Skin of body (tissue), 2 donors: ENCODE measurements around the gene ZBTB20. TPM values are rescaled to one million over a fixed set of nuclear protein-coding genes. Genes with fewer than 3 reads are reported as not detected.

ENCODE experiments used
- DNase-seq: peaks from one replicate; lab custom pipeline; 2025; lab: John Stamatoyannopoulos, UW
- total RNA-seq: library from RNA; depleted of rRNA; stranded (reverse); fragments of >200 nt; gene quantifications from one replicate; pipeline ENCODE4 v1.2.3, GENCODE V29; 2014

The ZBTB20 gene
- total RNA-seq, 1 donor from 2014 or later: 45.8 TPM

DNA sequence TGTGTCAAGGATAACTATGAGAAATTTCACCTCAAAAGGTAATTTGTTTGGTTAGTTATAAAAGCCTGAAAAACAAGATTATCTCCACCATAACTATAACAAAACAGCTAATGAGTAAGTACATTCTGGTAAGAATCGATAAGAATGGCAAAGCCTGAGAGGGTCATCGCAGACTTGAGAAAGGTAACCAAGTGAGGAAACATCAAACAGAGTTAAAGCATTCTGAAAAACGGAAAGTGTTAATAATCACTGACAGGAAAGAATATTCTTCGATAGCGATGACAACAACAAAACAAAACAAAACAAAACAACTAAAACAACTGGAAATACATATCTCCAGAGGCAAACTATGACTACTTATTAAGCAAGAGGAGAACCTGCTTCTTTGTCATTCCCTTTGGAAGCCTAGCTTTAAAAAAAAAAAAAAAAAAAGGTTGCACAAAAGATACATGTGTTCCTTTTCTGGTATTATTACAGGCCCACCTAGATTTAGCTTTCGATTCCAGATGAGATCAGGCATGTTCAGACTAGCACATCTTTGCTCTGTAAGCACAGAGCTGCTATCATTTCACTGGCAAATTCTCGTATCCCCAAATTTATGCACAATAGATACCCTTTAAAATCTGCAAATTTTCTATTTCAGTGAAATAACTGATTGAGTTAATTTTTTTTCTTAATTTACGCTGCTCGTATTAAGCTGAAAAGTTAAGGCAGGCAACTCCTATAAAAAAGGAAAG lies 697.6 kb downstream of the ZBTB20 start:
- no peak for DNase-seq

GRCh38 chr3:114447950-114448479 lies 699.1 kb downstream of the ZBTB20 start:
- no peak for DNase-seq

DNA sequence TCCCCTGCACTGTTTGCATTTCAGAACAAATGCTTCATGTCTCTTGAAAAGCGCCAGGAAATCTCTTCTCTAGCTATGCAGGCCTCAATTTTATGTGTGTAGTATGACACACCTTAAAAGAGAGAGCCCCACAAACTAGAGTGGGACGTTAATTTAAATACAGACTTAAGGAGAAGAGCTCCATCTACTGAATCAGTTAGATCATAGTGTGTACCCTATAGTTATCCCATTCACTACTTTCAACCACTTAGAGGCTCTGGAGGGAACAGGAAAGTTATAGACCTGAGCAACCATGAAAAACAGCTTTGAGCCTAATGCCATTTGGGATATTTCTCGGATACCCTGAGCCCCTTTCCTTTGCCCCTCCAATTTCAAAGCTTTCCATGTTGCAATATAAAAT lies 699.5 kb downstream of the ZBTB20 start:
- no peak for DNase-seq

DNA sequence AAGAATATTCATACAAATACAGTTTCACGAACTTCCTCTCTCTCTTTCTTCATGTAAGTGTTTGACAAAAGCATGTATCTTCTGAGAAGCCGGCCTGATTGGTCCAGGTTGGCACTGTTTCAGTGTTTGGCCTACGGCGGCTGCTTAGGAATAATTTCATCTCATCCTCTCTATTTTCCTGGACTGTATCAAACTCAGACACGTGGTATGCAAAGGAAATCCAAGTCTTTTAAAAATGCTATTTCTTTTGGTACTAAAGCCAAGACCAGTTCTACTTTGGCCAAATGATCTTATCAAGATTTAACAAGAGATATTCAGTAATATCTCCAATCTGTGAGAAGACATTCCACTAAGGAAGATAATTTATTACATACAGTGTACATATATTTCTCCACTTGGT lies 700.5 kb downstream of the ZBTB20 start:
- no peak for DNase-seq

GRCh38 chr3:114445233-114445632 lies 701.9 kb downstream of the ZBTB20 start:
- no peak for DNase-seq

- no peak for DNase-seq
These were observed 702.9 kb downstream of the ZBTB20 start for GRCh38 chr3:114444216-114444615.

GRCh38 chr3:114442246-114442645 lies 704.8 kb downstream of the ZBTB20 start:
- no peak for DNase-seq

DNA sequence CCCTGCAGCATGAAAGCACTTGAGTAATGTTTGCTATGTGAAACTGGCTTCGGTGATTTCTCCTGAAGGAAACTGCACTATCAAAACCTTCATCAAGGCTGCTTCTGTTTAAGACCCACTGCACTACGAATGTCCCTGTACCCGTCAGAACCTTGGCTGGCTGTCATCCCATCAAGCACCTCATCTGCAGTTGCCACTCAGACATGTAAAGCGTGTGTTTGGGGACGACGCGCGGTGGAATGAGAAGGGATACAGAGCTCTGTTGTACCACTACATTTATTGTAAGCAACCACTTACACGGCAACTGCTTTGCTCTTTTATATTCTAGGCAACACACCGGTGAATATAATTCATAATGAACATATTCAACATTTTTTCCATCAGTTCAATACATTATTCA lies 705.7 kb downstream of the ZBTB20 start:
- DNase-seq: no peak

DNA sequence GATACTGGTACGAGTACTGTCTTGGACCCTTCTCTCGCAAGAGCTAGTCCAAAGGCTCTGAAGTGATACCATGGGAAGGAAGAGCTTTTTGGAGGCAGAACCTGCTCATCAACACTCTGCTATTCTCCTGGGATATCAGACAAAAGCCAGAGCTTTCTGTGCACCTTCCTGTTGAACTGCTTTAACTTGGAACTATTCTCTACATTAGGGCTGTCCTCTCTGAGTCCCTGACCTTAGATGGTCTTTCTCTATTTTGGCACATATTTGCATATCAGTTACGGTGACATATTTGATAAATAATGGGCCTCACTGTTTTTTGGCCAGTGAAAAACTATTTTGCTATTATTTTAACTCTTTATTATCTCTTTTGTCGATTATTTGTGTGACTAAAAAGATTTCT lies 706.4 kb downstream of the ZBTB20 start:
- DNase-seq: no peak

- DNase-seq: no peak
These were observed 707.8 kb downstream of the ZBTB20 start for GRCh38 chr3:114439284-114439683.

- no peak for DNase-seq
These were observed 709.2 kb downstream of the ZBTB20 start for GRCh38 chr3:114437897-114438296.

DNA sequence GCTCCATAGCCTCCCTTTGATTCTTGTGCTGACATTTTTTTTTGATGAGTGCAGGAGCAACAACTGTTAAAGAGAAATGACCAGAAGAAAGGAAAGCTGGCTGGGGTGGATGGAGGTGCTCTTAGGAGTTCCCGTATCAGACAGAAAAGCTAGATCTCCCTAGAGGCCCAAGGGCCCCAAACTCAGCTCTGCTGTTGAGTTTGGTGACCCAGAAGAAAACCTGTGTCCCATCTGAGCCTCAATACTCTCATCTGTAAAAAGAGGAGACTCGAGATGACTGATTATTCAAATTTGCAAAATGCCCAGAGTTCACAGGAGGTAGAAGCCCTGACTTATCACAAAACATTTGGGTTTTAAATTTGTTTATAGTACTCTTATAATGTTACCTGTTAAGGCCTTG lies 710.9 kb downstream of the ZBTB20 start:
- no peak for DNase-seq

DNA sequence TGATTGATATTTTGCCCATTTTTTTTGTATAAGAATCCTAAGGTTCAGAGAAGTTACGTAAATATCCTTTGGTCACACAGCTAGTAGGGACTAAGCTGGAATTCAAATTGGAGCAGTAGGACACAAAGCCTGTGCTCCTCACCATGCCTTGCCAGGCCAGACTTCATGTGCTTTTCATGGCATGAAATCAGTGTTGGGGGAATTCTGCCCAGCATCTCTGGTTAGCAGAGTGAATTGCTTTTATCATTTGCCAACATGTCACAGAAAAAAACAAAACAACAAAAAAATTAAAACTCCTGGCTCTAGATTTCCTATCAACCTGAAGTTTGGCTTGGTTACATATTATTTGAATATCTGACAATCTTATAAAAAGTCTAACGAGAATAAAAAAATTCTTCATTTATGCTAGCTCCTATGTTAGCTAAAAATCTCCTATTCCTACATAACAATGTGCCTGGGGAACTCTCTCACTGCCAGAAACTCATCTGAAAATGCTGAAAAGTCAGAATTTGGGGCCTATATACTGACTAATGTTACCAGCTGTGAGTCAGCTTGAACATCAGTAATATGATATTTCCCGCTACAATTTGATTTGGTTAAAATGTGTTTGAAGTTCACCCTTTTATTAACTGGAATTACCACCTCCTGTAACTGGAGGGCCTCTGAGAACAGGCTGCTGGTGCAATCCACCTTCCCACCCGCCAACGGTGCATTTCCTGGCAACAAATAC lies 711.5 kb downstream of the ZBTB20 start:
- DNase-seq: no peak

- DNase-seq: no peak
These were observed 714.8 kb downstream of the ZBTB20 start for GRCh38 chr3:114432310-114432709.

DNA sequence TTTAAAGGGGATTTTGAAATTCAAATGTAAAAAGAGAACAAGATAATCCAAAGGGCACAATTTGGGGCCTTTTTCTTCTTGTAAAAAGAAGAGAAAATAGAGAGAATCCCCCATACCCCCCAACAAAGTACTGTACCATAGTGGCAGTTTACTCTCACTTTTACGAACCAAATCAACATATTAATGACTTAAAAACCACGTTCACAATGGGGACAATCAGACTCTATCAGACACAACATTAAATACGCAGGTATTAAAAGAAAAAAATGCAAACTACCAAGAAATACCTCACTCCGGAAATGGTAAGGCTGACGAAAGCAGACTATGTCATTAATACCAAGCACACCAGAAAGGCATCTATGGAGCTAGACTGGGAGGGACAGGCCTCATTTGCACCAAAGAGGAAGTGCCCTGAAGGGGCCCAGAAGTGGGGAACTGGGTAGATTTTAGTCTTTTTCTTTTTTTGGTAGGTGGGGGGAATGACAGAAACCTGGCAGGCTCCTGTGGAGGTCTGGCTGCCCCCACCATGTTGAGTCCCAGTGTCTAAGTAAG lies 719.0 kb downstream of the ZBTB20 start:
- no peak for DNase-seq

DNA sequence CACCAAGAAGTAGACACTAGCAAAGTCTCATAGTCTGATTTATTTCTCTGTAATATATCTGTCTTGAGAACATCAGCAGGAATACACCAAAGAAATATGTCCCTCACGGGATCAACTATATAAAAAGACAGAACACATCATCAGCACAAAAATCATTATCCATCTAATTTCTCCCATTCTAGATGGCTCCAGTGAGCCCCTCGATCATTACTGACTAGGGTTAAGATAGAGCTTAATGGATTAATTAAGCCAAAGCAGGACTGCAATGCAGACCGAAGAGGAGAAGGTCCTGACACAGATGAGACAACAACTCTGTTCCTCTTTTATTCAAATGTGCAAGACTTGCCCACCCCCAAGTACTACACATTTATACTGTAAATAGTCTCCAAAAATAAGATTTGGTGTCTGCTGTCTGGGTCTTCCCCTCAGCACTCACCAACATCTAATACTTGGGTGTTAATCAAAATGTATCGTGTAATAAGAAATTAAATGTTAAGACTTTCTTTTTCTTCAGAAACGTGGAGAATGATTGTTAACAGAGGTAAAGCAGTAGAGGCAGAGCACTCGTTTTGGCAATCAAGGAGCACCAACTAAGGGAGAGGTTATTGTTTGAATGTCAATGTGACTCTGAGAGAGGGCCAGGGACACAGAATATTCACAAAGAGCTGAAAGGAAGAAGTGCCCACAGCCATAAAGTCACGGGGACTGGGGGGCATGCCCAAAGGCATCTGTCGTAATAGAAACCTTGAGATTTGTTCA lies 719.6 kb downstream of the ZBTB20 start:
- DNase-seq: no peak

DNA sequence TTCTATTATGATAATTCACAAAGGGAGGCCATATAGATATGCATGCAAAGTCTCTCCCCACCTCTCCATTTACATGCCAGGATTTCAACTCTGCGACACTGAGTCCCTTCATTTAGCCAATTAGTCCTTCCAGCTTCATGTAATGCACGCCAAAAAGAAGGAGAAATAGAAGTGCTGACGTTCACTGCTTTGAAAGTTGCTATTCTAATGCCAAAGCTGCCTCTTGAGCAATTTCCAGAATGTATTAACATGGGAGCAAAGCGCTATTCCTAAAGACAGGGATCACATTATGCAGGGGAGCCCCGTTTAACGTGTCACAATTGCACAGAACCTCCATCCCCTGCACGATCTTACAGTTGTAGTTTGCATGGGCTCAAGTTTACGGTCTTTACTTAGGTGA lies 722.8 kb downstream of the ZBTB20 start:
- DNase-seq: no peak

DNA sequence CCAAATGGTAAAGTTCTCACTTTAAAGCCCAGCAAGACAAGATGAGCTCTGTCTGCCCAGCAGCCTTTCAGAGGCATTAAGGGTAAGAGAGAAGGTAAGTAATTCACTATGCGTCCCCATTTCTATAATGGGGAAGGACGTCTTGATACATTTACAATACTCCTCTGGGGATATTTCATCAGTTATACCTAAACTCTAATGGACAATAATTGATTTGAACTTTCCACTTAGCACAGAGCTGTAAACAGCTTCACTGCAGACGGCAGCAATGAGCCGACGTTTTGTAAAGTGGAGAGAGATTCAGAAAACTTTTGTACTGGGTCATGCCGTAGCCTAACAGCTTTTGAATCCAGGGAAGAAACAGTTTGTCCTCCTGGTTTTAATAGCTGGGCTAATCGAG lies 725.9 kb downstream of the ZBTB20 start:
- DNase-seq: no peak

GRCh38 chr3:114420072-114420471 lies 727.0 kb downstream of the ZBTB20 start:
- DNase-seq: no peak

- peak; percentile 93 for DNase-seq
These were observed 728.2 kb downstream of the ZBTB20 start for GRCh38 chr3:114418724-114419543.

GRCh38 chr3:114418107-114418506 lies 729.0 kb downstream of the ZBTB20 start:
- DNase-seq: no peak
